Tibial nerve (tissue), 4 donors: ENCODE results near the gene OR10H4.

Experiments used
- EP300 ChIP-seq, 2 donors: sonication (generic); formaldehyde crosslinking; IDR thresholded peaks; one replicate each; pipeline ENCODE4 v1.6.1; 2017; ENCODE audit warnings: antibody characterized with exemption in 2 of 2, mild to moderate bottlenecking in 1 of 2
- POLR2A ChIP-seq, 2 donors: fragments of 450-650 bp; IDR thresholded peaks; one replicate each; pipeline ENCODE4 v1.6.1; 2017; ENCODE audit warnings: antibody characterized with exemption in 2 of 2, mild to moderate bottlenecking in 2 of 2, moderate library complexity in 2 of 2
- TF ChIP-seq, protein P1 (sequence below), 5 experiments: fragments of 200-600 bp in 3 of 5; fragments of 450-650 bp in 2 of 5; sonication (generic) in 3 of 5; IDR thresholded peaks; one replicate each; pipeline ENCODE4 v1.5.1; 2016 to 2019; ENCODE audit warnings: antibody characterized with exemption in 5 of 5, mild to moderate bottlenecking in 3 of 5, moderate library complexity in 2 of 5

DNA sequence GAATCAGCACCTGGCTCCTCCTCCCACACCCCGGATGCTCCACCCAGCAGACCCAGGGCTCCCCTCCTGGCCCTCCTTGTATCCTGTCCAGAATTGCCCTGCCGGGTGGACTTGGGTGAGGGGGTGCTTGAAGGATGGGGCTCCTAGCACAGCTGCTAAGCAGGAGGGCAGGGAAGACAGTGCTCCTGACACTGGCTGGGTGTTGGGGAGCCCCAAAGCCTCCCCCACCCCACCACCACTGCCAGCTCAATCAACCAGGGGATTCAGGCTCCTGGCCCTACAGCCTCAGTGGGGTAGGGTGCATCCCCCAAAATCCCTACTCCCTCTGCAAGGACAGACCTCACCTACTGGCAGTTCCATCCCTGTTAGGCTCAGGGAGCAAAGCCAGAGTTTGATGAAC, 11.9 kb upstream of the OR10H4 start:
- TF ChIP-seq, protein P1, sequence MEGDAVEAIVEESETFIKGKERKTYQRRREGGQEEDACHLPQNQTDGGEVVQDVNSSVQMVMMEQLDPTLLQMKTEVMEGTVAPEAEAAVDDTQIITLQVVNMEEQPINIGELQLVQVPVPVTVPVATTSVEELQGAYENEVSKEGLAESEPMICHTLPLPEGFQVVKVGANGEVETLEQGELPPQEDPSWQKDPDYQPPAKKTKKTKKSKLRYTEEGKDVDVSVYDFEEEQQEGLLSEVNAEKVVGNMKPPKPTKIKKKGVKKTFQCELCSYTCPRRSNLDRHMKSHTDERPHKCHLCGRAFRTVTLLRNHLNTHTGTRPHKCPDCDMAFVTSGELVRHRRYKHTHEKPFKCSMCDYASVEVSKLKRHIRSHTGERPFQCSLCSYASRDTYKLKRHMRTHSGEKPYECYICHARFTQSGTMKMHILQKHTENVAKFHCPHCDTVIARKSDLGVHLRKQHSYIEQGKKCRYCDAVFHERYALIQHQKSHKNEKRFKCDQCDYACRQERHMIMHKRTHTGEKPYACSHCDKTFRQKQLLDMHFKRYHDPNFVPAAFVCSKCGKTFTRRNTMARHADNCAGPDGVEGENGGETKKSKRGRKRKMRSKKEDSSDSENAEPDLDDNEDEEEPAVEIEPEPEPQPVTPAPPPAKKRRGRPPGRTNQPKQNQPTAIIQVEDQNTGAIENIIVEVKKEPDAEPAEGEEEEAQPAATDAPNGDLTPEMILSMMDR (IDR thresholded peaks at IDR 0.05): no peak
- TF ChIP-seq EP300 (IDR thresholded peaks at IDR 0.05) (no peak), POLR2A (IDR thresholded peaks at IDR 0.05) (no peak)
